HL-60/S4 treated with retinoic acid at 250 ng/mL for 4 days and 3 days (cell line): Measurements from ENCODE around the gene AKAP10.
"Not testable (repeated sequence)": the region's sequence is repeated elsewhere in the genome, so short reads cannot be mapped to it uniquely, and the experiment has no call there.

Experiments used
- in situ Hi-C: fragments of 300-500 bp; cut with MboI; formaldehyde crosslinking; loops from 2 replicates; pipeline ENCODE4 v1.7.0; 2022; ENCODE audit warnings: low sequenced_read_pairs

The AKAP10 gene

DNA sequence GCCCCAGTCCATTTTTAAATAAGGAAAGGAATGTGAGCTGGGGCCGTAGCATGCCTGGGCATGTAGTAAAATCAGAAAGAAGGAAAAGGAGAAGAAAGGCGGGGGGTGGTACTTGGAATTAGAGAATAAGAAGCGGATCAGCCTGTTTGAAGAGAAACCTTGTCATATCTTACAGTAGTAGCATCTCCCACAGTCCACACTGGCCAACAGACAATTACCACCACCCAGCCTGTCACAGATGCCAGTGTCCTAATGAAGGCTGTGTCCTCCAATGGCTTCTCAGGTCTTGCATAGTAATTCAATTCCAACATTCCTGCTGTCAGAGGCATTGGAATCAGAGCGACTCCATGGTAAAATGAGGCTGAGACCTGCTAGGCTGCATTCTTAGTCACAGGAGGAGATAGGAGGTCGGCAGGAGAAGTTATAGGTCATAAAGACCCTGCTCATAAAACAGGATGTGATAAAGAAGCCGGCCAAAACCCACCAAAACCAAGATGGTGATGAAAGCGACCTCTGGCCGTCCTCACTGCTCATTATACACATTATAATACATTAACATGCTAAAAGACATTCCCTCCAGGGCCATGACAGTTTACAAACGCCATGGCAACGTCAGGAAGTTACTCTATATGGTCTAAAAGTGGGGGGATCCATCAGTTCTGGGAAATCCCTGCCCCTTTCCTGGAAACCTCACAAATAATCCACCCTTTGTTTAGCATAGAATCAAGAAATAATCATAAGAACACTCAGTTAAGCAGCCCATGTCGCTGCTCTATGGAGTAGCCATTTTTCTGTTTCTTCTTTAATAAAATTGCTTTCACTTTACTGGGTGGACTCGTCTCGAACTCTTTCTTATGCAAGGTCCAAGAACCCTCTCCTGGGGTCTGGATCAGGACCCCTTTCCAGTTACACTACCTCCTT, 9.6 kb upstream of the AKAP10 start:
- in situ Hi-C loops = loop anchor here (25.0 kb wide), 2 partner anchors 125 to 325 kb away; no protein-coding TSS in a partner anchor

DNA sequence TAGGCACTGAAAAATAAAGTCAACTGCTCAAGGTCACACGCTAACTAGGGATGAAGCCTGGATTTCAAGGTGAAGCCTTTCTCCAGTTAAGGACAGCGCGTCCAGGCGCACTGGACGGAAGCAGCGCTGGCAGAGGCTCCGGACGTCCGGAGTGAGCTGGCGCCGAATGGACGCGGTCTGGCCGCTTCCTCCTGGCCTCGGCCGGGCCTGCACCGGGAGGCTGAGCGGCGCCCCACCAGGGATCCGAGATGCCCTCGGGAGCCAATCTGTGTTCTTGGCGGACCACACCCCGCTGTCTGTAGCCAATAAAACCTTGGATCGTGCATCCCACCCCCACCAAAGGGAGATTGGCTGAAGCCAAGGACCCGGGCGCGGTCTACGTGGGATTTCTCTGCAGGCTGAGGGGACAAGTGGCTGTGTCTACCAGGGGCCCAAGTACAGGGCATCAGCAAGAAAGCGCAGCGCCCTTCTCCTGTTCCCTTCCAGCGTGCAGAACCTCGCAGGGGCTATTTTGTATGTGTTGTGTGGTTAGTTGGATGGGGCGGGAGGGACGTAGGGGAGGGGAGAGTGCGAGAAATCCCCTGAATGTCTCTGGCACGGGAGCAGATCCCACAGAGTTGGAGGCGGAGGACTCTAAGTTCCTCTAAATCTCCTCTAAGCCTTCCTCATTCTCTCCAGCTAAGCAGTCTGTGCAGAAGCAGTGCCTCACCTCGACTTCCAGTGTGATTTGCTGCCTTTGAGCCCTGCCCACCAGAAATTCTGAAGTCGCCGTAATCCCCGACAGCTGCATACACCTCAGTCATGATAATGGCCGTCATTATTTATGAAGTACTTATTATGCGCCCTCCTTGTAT, 2.5 kb upstream of the AKAP10 start:
- in situ Hi-C loops = loop anchor here (25.0 kb wide), 2 partner anchors 132 to 332 kb away; no protein-coding TSS in a partner anchor

DNA sequence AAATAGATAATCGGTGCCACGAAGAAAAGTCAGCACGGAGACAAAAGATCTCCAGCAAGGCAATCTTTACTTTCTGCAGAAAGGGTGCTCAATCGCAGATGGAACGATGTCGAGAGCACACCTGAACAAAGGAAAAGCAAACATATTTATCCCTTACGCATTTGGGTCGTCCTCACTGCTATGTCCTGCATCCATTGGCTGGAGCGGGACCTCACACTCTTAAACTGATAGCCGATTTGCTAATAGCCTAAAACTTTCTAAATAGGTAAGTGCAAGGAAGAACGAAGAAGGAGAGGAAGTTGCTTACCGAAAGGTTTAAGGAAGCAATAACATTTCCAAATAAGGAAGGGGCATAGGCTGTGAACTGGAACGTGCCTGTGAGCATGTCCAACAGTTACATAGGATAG, 1.2 kb upstream of the AKAP10 start:
- in situ Hi-C loops = loop anchor here (25.0 kb wide), 2 partner anchors 133 to 333 kb away; no protein-coding TSS in a partner anchor

DNA sequence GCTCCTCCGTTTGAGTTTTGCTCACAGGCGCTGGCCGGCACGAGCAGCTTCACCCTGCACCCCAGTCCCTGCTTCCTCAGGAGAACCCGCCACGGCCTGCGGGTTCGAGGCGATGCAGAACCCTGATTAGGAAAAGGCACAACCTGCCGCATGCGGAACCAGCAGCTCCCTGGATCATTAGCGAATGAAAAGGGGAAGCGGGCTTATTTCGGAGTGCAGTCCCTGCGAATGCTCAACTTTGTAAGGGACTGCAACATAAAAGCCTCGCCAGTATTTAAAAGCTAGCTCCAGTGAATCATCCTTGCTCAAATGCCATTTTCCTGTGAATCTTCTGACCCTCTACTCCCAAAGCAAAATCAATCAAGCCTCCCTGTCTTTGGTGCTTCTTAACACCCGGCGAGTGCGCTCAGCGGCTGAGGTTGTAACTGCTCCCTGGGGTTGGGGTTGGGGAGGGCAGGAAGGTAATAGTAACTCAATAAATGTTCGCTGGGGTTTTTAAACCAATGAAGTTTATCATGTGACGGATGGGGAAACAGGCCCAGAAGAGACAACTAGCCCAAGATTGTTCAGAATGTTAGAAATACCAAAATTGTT, 678 bp upstream of the AKAP10 start:
- in situ Hi-C loops = loop anchor here (25.0 kb wide), 2 partner anchors 134 to 334 kb away; no protein-coding TSS in a partner anchor

DNA sequence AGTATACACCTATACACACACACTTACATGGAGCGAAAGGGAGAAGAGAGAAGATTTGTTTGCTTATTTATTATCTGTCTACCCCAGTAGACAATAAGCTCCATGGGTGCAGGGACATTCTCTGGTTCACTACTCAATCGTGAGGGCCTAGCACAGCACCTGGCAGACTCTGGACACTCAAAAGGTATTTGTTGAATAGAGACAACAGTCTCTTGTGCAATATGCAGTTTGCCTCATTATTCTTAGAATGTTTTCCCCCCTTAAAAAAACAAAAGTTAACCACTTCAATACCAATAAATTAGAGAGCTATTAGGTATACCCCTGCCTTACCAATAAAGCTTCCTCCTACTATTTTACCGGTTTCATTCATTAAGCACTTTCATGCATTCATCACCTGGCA, 2.0 kb downstream of the AKAP10 start:
- in situ Hi-C loops = loop anchor here (25.0 kb wide), 2 partner anchors 137 to 337 kb away; no protein-coding TSS in a partner anchor

DNA sequence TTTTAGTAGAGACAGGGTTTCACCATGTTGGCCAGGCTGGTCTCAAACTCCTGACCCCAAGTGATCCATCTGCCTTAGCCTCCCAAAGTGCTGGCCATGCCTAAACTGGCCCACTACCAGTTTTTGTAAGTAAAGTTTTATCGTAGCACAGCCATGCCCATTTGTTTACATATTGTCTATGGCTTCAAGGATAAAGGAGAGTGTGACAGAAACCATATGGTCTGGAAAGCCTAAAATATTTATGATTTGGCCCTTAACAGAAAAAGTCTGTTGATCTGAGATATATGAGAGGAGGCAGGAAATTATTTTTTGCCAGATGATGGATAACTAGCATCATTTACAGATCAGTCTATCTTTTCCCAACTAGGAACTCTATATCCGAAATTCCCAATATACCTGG, 4.5 kb downstream of the AKAP10 start:
- in situ Hi-C loops = no loop called here

DNA sequence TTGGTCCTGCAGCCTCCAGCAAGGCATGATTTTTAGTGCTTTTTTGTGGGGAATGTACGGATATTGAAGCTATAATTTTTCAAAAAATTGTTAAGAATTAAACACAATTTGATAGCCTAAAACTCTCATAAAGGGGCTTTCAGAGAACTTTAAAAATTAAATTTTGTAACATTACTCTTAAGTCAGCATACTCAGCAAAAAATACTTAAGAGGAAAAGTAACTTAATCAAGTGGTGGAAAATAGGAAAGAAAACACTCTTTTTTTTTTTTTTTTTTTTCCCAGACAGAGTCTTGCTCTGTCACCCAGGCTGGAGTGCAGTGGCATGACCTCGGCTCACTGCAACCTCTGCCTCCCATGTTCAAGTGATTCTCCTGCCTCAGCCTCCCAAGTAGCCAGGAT, 14.7 kb downstream of the AKAP10 start:
- in situ Hi-C loops = not testable (repeated sequence)

DNA sequence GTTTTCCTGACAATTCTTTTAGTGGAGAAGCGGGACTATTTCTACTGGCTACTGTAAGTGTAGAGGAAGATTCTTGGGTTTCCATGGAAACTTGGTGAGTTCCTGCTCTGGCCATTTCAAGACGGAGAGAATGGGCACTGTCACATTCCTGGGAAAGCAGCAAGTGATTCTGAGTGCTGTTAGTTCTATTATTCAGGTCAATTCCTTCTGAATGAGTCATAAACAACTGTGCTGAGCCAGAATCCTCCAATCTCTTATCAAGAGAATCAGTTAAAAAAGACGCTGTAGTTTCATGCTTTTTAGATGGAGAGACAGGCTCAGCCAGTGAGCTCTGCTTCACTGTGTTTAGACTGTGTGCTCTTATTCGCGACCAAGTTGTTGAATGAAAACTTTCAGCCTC, 19.6 kb downstream of the AKAP10 start:
- in situ Hi-C loops = no loop called here

DNA sequence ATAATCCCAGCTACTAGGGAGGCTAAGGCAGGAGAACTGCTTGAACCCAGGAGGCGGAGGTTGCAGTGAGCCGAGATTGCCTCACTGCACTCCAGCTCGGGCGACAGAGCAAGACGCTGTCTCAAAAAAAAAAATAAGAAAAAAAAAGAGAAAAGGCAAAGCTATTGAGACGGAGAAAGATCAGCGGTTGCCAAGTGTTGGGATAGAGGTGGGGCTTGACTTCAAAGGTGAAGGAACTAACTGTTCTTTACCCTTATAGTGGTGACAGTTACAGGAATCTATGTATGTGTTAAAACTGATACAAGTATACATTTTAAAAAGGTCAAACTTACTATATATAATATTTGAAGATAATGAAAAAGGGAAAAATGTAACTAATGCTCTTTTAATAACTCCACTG, 22.5 kb downstream of the AKAP10 start:
- in situ Hi-C loops = no loop called here

DNA sequence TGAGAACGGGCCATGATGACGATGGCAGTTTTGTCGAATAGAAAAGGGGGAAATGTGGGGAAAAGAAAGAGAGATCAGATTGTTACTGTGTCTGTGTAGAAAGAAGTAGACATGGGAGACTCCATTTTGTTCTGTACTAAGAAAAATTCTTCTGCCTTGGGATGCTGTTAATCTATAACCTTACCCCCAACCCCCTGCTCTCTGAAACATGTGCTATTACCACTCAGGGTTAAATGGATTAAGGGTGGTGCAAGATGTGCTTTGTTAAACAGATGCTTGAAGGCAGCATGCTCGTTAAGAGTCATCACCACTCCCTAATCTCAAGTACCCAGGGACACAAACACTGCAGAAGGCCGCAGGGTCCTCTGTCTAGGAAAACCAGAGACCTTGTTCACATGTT, 26.2 kb downstream of the AKAP10 start:
- in situ Hi-C loops = not testable (repeated sequence)

DNA sequence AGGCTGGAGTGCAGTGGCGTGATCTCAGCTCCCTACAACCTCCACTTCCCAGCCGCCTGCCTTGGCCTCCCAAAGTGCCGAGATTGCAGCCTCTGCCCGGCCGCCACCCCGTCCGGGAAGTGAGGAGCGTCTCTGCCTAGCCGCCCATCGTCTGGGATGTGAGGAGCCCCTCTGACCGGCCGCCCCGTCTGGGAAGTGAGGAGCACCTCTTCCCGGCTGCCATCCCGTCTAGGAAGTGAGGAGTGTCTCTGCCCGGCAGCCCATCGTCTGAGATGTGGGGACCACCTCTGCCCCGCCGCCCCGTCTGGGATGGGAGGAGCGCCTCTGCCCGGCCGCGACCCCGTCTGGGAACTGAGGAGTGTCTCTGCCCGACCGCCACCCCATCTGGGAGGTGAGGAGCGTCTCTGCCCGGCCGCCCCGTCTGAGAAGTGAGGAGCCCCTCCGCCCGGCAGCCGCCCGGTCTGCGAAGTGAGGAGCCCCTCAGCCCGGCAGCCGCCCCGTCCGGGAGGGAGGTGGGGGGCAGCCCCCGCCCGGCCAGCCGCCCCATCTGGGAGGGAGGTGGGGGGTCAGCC, 26.9 kb downstream of the AKAP10 start:
- in situ Hi-C loops = not testable (repeated sequence)

DNA sequence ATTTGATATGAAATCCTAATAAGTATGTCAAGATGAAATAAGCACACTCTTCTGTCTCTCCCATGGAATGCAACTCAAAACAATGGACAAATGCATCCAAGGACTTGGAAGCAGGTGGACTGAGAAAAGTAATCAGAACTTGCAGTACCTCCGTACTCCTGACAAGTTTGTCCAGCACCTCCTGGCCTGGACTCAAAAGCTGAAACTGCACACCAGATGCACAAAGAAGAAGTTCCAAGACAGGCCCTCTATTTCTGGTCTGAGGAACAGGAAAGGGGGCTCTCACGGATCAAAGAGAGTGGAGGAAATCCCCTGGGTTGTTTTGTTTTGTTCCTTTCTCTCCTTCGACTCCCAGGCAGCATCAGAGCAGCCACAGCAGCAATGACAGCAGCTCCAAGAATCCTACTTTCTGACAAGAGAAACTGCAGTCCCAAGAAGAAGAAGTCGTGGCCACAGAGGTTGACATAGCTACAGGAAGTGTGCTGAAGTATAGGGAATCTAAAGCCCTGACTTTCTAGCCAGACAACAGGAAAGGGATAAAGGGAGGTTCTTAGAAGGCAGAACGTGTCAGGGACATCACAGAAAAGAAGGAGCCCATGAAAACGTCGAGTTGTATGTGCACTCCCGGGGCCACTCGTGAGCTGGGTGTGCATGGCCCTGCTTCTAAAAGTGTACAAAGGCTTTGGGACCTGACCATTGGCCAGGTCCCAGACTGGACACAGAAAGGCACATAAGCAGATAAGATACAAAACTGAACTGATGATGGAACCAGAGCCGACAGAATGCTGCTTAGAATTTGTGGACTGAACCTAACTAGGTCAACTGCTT, 29.3 kb downstream of the AKAP10 start:
- in situ Hi-C loops = no loop called here

DNA sequence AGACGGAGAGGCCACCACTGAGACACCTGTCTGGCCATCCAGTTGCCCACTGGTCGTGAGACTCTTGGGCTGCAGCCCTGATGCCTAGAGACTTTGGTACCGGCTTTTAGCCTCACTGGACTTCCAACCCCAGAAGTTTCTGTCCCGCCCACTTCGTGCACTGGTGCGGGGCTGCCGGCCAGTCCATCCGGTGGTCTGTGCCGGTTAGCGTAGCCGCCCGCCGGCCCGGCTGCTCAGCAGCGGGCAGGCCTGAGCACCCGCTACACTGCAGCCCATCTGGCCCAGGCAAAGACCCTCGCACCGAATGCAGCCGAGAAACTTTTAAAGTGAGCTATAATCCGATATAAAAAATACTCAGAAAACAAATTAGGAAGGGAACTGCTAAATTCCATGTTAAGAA, 30.7 kb downstream of the AKAP10 start:
- in situ Hi-C loops = no loop called here

DNA sequence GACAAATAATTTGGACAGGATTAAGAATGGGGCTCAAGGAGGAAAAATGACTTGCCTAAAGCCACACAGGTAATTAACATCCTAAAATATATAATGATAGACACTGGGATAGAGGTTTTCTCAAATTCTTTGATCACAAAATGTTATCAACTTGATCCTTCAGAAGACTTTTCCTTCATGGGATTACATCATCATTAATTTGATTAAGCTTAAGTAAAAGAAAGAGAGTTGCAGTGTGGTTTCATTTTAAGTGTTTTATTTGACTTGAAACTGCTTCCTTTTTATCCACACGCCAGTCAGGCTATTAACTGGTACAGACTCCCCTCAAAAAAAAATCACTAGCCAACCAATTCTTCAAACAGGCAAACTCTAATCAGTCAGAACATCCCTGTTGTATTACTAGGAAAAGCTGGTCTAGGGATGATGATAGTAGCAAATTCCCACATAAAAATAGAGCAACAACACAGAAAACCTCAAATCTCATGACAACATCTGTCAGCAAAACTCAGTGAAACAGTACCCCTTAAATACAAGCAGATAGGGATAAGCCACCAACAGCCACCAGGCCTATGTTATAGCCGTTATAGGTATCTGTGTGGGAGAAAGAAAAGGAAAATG, 32.5 kb downstream of the AKAP10 start:
- in situ Hi-C loops = no loop called here

DNA sequence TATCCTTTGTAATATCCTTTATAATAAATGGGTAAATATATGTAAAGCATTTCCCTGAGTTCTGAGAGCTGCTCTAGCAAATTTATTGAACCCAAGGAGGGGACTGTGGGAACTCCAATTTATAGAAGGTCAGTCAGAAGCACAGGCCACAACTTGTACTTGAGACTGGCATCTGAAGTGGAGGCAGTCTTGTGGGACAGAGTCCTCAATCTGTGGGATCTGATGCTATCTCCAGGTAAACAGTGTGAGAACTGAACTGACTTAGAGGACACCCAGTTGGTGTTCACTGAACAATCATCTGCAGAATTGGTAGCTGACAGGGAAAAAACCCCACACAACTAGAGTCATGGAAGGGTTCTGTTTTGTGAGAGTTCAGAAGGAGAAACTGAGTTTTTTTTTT, 34.0 kb downstream of the AKAP10 start:
- in situ Hi-C loops = no loop called here

DNA sequence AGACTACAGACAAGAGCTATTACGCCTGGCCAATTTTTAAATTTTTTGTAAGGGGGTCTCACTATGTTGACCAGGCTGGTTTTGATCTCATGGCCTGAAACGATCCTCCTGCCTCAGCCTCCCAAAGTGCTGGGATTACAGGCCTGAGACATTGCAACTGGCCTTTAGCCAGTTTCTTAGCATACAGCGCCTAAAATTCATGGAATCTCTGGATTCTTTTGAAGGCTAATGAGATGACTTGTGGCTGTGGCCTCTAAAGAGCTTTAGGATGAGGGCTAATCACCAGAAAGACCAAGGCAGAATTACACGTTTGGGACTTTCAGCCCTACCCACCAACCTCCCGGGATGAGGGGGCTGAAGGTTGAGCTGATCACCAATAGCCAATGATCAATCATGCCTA, 34.6 kb downstream of the AKAP10 start:
- in situ Hi-C loops = no loop called here

DNA sequence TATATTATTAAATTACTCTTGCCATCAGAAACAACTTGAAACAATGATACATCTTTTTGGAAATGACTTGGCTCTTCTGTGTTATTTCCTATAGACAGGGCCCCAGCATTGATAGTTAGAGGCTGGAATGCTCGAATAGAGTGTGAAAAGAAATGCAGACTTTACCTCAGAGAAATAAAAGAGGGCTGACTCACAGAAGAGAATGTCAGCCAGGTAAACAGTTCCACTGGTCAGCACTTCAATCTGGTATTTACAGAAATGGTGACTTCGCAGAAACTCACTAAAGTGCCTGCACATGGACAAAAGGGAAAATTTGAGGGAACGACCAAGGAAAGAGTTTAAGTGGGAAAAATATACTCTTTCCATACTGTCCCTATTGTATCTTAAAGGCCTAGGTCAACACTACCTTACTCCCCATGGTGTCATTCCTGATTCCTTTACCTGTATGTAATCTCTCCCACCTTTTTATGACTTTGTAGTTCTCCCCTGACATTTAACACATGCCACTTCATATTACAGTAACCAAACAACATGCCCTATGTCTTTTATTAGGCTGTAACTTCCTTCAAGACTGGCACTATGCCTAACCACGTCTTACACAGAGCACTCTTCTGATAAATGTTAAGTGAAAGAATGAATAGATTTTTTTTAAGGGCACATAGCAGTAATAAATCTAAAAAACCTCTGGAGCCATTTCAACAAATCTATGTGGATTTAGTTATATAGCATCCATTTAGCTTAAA, 36.7 kb downstream of the AKAP10 start:
- in situ Hi-C loops = no loop called here

DNA sequence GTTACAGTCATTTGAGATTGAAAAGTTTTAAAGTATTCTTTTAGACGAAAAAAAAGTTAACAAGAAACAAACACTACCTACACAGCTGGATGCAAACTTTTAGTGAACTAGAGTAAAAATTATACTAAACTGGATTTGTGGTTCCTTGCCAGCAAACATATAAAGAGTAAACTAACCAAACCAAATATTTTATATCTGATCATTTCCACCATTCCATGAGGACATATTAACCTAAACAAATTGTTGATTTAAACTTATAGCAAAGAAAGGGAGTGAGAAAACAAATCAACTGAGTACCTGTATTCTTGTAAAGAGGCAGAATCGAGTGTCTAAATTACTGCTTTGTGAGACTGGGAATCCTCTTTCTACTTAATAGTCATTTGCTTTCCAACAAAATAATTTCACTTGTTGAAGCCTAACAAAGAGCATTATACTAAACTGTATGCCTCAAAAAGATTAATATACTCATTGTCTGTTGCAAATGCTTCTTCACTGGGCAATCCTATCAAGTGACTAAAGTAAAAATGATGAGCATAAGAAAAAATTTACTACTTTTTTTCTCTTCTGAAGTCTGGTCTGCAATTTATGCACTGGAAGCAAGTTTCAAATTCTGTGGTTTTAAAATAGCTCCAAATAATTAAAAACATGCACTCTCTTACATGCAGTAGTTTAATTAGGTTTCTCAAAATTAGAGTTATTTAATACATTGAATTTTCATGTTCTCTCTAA, 37.5 kb downstream of the AKAP10 start:
- in situ Hi-C loops = no loop called here
